H9 (cell line): ENCODE measurements around the gene ADGRF1. TPM values are rescaled to one million over a fixed set of nuclear protein-coding genes. Genes with fewer than 3 reads are reported as not detected.

ENCODE experiments used
- DNase-seq: peaks from one replicate; pipeline ENCODE4 v3.0.0-alpha.2; 2017
- H2AFZ ChIP-seq: one replicate; pipeline ENCODE4 v1.6.1; 2013; ENCODE audit warnings: mild to moderate bottlenecking, low read length, control low read depth, moderate library complexity
- H2AK5ac ChIP-seq: 2 replicates; pipeline ENCODE4 v1.6.1; 2013; ENCODE audit warnings: low read length, control low read depth, mixed read lengths; ENCODE audit not compliant: insufficient read length
- H2BK120ac ChIP-seq: one replicate; pipeline ENCODE4 v1.6.1; 2013; ENCODE audit warnings: low read depth, mild to moderate bottlenecking, low read length, control low read depth, inconsistent platforms; ENCODE audit not compliant: poor library complexity, severe bottlenecking
- H2BK12ac ChIP-seq: 2 replicates; pipeline ENCODE4 v1.6.1; 2013; ENCODE audit warnings: low read length, control low read depth, mixed read lengths, low read depth; ENCODE audit not compliant: insufficient read length
- H2BK15ac ChIP-seq: 2 replicates; pipeline ENCODE4 v1.6.1; 2013; ENCODE audit warnings: low read depth, low read length, control low read depth
- H2BK20ac ChIP-seq: one replicate; pipeline ENCODE4 v1.6.1; 2013; ENCODE audit warnings: low read depth, mild to moderate bottlenecking, low read length, control low read depth, inconsistent platforms; ENCODE audit not compliant: poor library complexity, severe bottlenecking
- H2BK5ac ChIP-seq: 2 replicates; pipeline ENCODE4 v1.6.1; 2013; ENCODE audit warnings: low read length, control low read depth, mixed read lengths; ENCODE audit not compliant: insufficient read length
- H3K14ac ChIP-seq: 2 replicates; pipeline ENCODE4 v1.6.1; 2013; ENCODE audit warnings: low read length, control low read depth; ENCODE audit not compliant: insufficient read depth
- H3K18ac ChIP-seq: 2 replicates; pipeline ENCODE4 v1.6.1; 2013; ENCODE audit warnings: low read depth, mild to moderate bottlenecking, mixed read lengths, low read length, control low read depth; ENCODE audit not compliant: insufficient read length
- H3K23ac ChIP-seq: 2 replicates; pipeline ENCODE4 v1.6.1; 2013; ENCODE audit warnings: low read length, control low read depth, mixed read lengths, low read depth; ENCODE audit not compliant: insufficient read length
- H3K23me2 ChIP-seq: 2 replicates; pipeline ENCODE4 v1.6.1; 2013; ENCODE audit warnings: low read depth, mild to moderate bottlenecking, mixed read lengths, low read length, control low read depth; ENCODE audit not compliant: insufficient read length, poor library complexity, severe bottlenecking
- H3K27ac ChIP-seq: 2 replicates; pipeline ENCODE4 v1.5.1; 2013; ENCODE audit warnings: low read length, control low read depth, mixed read lengths, low read depth; ENCODE audit not compliant: insufficient read length
- H3K27me3 ChIP-seq: 2 replicates; pipeline ENCODE4 v1.6.1; 2013; ENCODE audit warnings: low read length, control low read depth, inconsistent platforms; ENCODE audit not compliant: insufficient read depth
- H3K4ac ChIP-seq: 2 replicates; pipeline ENCODE4 v1.6.1; 2013; ENCODE audit warnings: low read depth, mild to moderate bottlenecking, control low read depth, inconsistent platforms, low read length, moderate library complexity
- H3K4me1 ChIP-seq: 2 replicates; pipeline ENCODE4 v1.6.1; 2013; ENCODE audit warnings: low read length, control low read depth, inconsistent platforms; ENCODE audit not compliant: insufficient read depth
- H3K4me2 ChIP-seq: 2 replicates; pipeline ENCODE4 v1.6.1; 2013; ENCODE audit warnings: low read length, control low read depth, mixed read lengths; ENCODE audit not compliant: insufficient read length, insufficient read depth
- H3K56ac ChIP-seq: 2 replicates; pipeline ENCODE4 v1.6.1; 2013; ENCODE audit warnings: low read depth, mild to moderate bottlenecking, mixed read lengths, low read length, control low read depth; ENCODE audit not compliant: insufficient read length
- H3K79me1 ChIP-seq: 2 replicates; pipeline ENCODE4 v1.6.1; 2013; ENCODE audit warnings: low read depth, mild to moderate bottlenecking, moderate library complexity, low read length, control low read depth, inconsistent platforms; ENCODE audit not compliant: insufficient read depth, poor library complexity, severe bottlenecking
- H3K79me2 ChIP-seq: 2 replicates; pipeline ENCODE4 v1.6.1; 2013; ENCODE audit warnings: low read length, control low read depth, inconsistent platforms; ENCODE audit not compliant: insufficient read depth
- H3K9ac ChIP-seq: 2 replicates; pipeline ENCODE4 v1.6.1; 2013; ENCODE audit warnings: low read length, control low read depth, mixed read lengths; ENCODE audit not compliant: insufficient read length; ENCODE audit errors: extremely low read depth
- H3K9me3 ChIP-seq: one replicate; pipeline ENCODE4 v1.6.1; 2013; ENCODE audit warnings: low read depth, low read length, inconsistent platforms; ENCODE audit not compliant: control insufficient read depth
- H3T11ph ChIP-seq: one replicate; pipeline ENCODE4 v1.6.1; 2013; ENCODE audit warnings: mild to moderate bottlenecking, low read length, control low read depth, inconsistent platforms
- H4K20me1 ChIP-seq: one replicate; pipeline ENCODE4 v1.6.1; 2013; ENCODE audit not compliant: control insufficient read depth, insufficient read length, insufficient read depth
- H4K5ac ChIP-seq: 2 replicates; pipeline ENCODE4 v1.6.1; 2013; ENCODE audit warnings: low read depth, mild to moderate bottlenecking, mixed read lengths, low read length, control low read depth; ENCODE audit not compliant: insufficient read length
- H4K8ac ChIP-seq: replicated peaks from 2 replicates; pipeline ENCODE4 v1.6.1; 2013; ENCODE audit warnings: low read length, control low read depth, mixed read lengths, low read depth; ENCODE audit not compliant: insufficient read length
- H4K91ac ChIP-seq: 2 replicates; pipeline ENCODE4 v1.6.1; 2013; ENCODE audit warnings: low read depth, mild to moderate bottlenecking, moderate library complexity, mixed read lengths, low read length, control low read depth; ENCODE audit not compliant: insufficient read length
- H3K27ac Mint-ChIP-seq, 3 experiments: 2 replicates in 2 of 3; 3 replicates in 1 of 3; pipeline ENCODE4 v1.8.0; 2020 to 2021; ENCODE audit warnings: mixed read lengths in 3 of 3, mild to moderate bottlenecking in 1 of 3, moderate library complexity in 1 of 3
- H3K27me3 Mint-ChIP-seq: 2 replicates; pipeline ENCODE4 v1.8.0; 2021; ENCODE audit warnings: low read depth, mild to moderate bottlenecking, moderate library complexity, mixed read lengths
- H3K36me3 Mint-ChIP-seq, 3 experiments: 2 replicates in 2 of 3; 3 replicates in 1 of 3; pipeline ENCODE4 v1.8.0; 2020 to 2021; ENCODE audit warnings: low read depth in 3 of 3, mixed read lengths in 3 of 3; ENCODE audit not compliant: insufficient read depth in 1 of 3
- H3K4me1 Mint-ChIP-seq, 2 experiments: 2 replicates each; pipeline ENCODE4 v1.8.0; 2020; ENCODE audit warnings: mixed read lengths in 2 of 2
- H3K4me3 Mint-ChIP-seq, 2 experiments: 2 replicates in 1 of 2; 3 replicates in 1 of 2; pipeline ENCODE4 v1.8.0; 2020 to 2021; ENCODE audit warnings: mild to moderate bottlenecking in 2 of 2, mixed read lengths in 2 of 2, moderate library complexity in 1 of 2
- H3K9me3 Mint-ChIP-seq, 2 experiments: 2 replicates in 1 of 2; 3 replicates in 1 of 2; pipeline ENCODE4 v1.8.0; 2020; ENCODE audit warnings: mild to moderate bottlenecking in 2 of 2, mixed read lengths in 2 of 2, moderate library complexity in 1 of 2
- WGBS: extraction: QIAGEN DNeasy Blood & Tissue Kit; methylation state at CpG from one replicate; pipeline ENCODE4 v1.1.7; 2013; ENCODE audit warnings: missing lambda C conversion rate, low lambda C conversion rate, mixed read lengths; ENCODE audit not compliant: insufficient read length; ENCODE audit errors: extremely low coverage; 5-methylcytosine and 5-hydroxymethylcytosine counted together
- total RNA-seq: library from RNA; stranded (reverse); gene quantifications from 2 replicates; pipeline ENCODE4 v1.2.1, GENCODE V29; 2021
- TF ChIP-seq, protein P1 (sequence below): fragments of 200-600 bp; sonication (generic); conservative IDR thresholded peaks from 3 replicates; pipeline ENCODE4 v1.8.0; 2021; ENCODE audit warnings: antibody characterized with exemption, mild to moderate bottlenecking

ADGRF1 gene
- total RNA-seq, 1 experiment from 2014 or later: not detected

DNA sequence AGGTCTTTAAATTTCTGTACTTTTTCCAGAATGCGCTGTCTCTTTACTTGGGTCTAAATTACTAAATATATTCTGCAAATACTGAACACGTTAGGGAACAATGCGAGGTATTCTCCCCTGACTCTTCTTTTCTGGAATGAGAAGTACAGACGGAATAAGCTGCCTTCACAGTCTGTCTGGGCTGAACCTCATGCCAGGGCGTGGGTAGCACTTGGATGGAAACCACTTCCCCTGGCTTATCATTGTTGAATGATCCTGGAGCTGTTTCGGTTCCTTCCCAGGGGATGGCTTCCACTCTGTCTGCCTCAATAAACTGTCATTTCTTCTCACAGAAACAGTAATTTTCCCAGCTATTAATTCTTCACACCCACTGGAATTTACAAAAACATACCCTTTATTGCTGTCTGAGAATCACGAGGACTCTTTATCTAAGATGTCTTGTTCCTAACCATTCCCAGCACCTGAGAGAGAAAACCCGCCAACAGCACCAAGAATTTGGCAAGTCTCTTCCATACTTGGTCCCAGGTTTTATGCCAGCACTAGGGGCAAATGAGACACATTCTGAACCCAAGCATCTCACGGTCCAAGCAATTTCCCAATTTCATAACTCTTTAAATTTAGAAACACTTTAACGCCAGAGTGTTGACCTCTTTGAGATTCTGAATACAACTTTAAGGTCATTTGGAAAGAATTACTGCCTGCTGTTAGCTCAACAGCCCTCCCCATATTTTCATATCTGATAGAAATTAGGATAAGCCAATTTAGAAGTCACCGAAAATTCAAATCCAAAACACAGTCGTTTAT, 77.2 kb downstream of the ADGRF1 start:
- no peak overlapping the region for H3K4me3 Mint-ChIP-seq
- Histone ChIP-seq H3K23ac (no peak overlapping the region), H2AK5ac (no peak overlapping the region), H3K4ac (no peak overlapping the region), H3K14ac (no peak overlapping the region), H3K79me2 (no peaks in the 10 kb centered on the region), H2BK5ac (no peak overlapping the region), H3K18ac (no peak overlapping the region), H4K91ac (no peak overlapping the region), H3T11ph (no peak overlapping the region), H2AFZ (no peak overlapping the region), H2BK120ac (no peak overlapping the region), H4K8ac (no peak overlapping the region), H4K5ac (no peak overlapping the region), H3K4me2 (no peak overlapping the region), H2BK12ac (no peak overlapping the region), H4K20me1 (no peaks in the 10 kb centered on the region), H3K4me1 (no peaks in the 10 kb centered on the region; the same call in 1 of the 2 replicates), H3K9me3 (no peaks in the 10 kb centered on the region), H2BK15ac (no peak overlapping the region), H3K79me1 (no peaks in the 10 kb centered on the region), H3K27ac (no peak overlapping the region), H3K56ac (no peak overlapping the region), H3K23me2 (no peaks in the 10 kb centered on the region), H3K27me3 (no peaks in the 10 kb centered on the region), H2BK20ac (no peak overlapping the region), H3K9ac (no peak overlapping the region)
- no CpG with 5 or more reads among the region's 12 CpGs for WGBS
- TF ChIP-seq, protein P1, sequence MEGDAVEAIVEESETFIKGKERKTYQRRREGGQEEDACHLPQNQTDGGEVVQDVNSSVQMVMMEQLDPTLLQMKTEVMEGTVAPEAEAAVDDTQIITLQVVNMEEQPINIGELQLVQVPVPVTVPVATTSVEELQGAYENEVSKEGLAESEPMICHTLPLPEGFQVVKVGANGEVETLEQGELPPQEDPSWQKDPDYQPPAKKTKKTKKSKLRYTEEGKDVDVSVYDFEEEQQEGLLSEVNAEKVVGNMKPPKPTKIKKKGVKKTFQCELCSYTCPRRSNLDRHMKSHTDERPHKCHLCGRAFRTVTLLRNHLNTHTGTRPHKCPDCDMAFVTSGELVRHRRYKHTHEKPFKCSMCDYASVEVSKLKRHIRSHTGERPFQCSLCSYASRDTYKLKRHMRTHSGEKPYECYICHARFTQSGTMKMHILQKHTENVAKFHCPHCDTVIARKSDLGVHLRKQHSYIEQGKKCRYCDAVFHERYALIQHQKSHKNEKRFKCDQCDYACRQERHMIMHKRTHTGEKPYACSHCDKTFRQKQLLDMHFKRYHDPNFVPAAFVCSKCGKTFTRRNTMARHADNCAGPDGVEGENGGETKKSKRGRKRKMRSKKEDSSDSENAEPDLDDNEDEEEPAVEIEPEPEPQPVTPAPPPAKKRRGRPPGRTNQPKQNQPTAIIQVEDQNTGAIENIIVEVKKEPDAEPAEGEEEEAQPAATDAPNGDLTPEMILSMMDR: no peak
- DNase-seq: no peak
- no peak overlapping the region for H3K27ac Mint-ChIP-seq
- H3K9me3 Mint-ChIP-seq: no peaks in the 10 kb centered on the region
- no peaks in the 10 kb centered on the region for H3K27me3 Mint-ChIP-seq
- no peaks in the 10 kb centered on the region for H3K4me1 Mint-ChIP-seq
- H3K36me3 Mint-ChIP-seq: no peaks in the 10 kb centered on the region
